OCI-LY1 (cell line): ENCODE data around the gene ANK3.

Experiments used
- H2AFZ ChIP-seq: fragments of 200-600 bp; sonication (generic), shearing (Covaris generic); 2 replicates; pipeline ENCODE4 v1.6.0; 2014; ENCODE audit warnings: antibody characterized with exemption, mild to moderate bottlenecking, low read length
- H3F3A ChIP-seq: fragments of 200-600 bp; sonication (generic), shearing (Covaris generic); 2 replicates; pipeline ENCODE4 v1.6.0; 2014; ENCODE audit warnings: mild to moderate bottlenecking, antibody characterized with exemption, low read length, moderate library complexity; ENCODE audit not compliant: insufficient read depth
- H3K27ac ChIP-seq: fragments of 200-600 bp; sonication (generic); 2 replicates; pipeline ENCODE4 v1.5.1; 2014; ENCODE audit warnings: low read length, mixed run types, mild to moderate bottlenecking, low read depth; ENCODE audit not compliant: poor library complexity, severe bottlenecking
- H3K27me3 ChIP-seq: fragments of 200-600 bp; sonication (generic); 2 replicates; pipeline ENCODE4 v1.6.0; 2014; ENCODE audit warnings: antibody characterized with exemption, mild to moderate bottlenecking, low read length, moderate library complexity; ENCODE audit not compliant: insufficient read depth
- H3K36me3 ChIP-seq: fragments of 200-600 bp; sonication (generic); 2 replicates; pipeline ENCODE4 v1.6.1; 2014; ENCODE audit warnings: mild to moderate bottlenecking, antibody characterized with exemption, low read length, moderate library complexity, mixed read lengths; ENCODE audit not compliant: insufficient read depth
- H3K4me1 ChIP-seq: fragments of 200-600 bp; sonication (generic); 2 replicates; pipeline ENCODE4 v1.5.1; 2014; ENCODE audit warnings: mild to moderate bottlenecking, low read length, moderate library complexity; ENCODE audit not compliant: insufficient read depth, severe bottlenecking
- H3K4me2 ChIP-seq: fragments of 200-600 bp; sonication (generic), shearing (Covaris generic); 2 replicates; pipeline ENCODE4 v1.6.1; 2014; ENCODE audit warnings: low read length
- H3K4me3 ChIP-seq: fragments of 200-600 bp; sonication (generic); 2 replicates; pipeline ENCODE4 v1.5.1; 2014; ENCODE audit warnings: low read length, low read depth, mild to moderate bottlenecking, mixed read lengths; ENCODE audit not compliant: poor library complexity, severe bottlenecking
- H3K79me2 ChIP-seq: fragments of 200-600 bp; shearing (Covaris generic); 2 replicates; pipeline ENCODE4 v1.6.1; 2016; ENCODE audit warnings: mixed run types, low read length, mixed read lengths; ENCODE audit not compliant: insufficient read depth
- H3K9ac ChIP-seq: fragments of 200-600 bp; sonication (generic), shearing (Covaris generic); 2 replicates; pipeline ENCODE4 v1.6.1; 2014; ENCODE audit warnings: mild to moderate bottlenecking, low read length, mixed read lengths
- H3K9me2 ChIP-seq: fragments of 200-600 bp; sonication (generic), shearing (Covaris generic); 2 replicates; pipeline ENCODE4 v1.6.1; 2014; ENCODE audit warnings: low read depth, mild to moderate bottlenecking, low read length, mixed read lengths
- H3K9me3 ChIP-seq: fragments of 200-600 bp; shearing (Covaris generic); 2 replicates; pipeline ENCODE4 v1.6.1; 2014; ENCODE audit warnings: low read length, mixed read lengths
- H4K20me1 ChIP-seq: fragments of 200-600 bp; sonication (generic), shearing (Covaris generic); 2 replicates; pipeline ENCODE4 v1.6.0; 2016; ENCODE audit warnings: mild to moderate bottlenecking, low read length; ENCODE audit not compliant: insufficient read depth
- EZH2 ChIP-seq: fragments of 200-600 bp; sonication (generic), shearing (Covaris generic); IDR thresholded peaks from 2 replicates; pipeline ENCODE4 v1.8.0; 2017; ENCODE audit warnings: borderline replicate concordance, mixed run types, mild to moderate bottlenecking, antibody characterized with exemption, low read length, moderate library complexity, mixed read lengths
- TF ChIP-seq, protein P1 (sequence below): fragments of 200-600 bp; sonication (generic), shearing (Covaris generic); IDR thresholded peaks from 2 replicates; pipeline ENCODE4 v1.5.1; 2017; ENCODE audit warnings: mild to moderate bottlenecking, antibody characterized with exemption, low read length, moderate library complexity, mixed read lengths

Gene ANK3

GRCh38 chr10:60347270-60347669 is 42.4 kb downstream of the ANK3 start:
- Histone ChIP-seq H3K4me2 (peak overlapping the region; percentile 20; the same call in 1 of the 2 replicates), H2AFZ (no peak overlapping the region), H3K9ac (no peak overlapping the region; the same call in 1 of the 2 replicates), H3K27me3 (no peaks in the 10 kb centered on the region), H3K9me3 (no peaks in the 10 kb centered on the region), H3F3A (no peaks in the 10 kb centered on the region), H3K79me2 (peaks cover 33% of the 10 kb centered on the region; the same call in 1 of the 2 replicates), H3K4me1 (peaks cover 100% of the 10 kb centered on the region), H4K20me1 (no peaks in the 10 kb centered on the region), H3K36me3 (no peaks in the 10 kb centered on the region), H3K9me2 (no peaks in the 10 kb centered on the region), H3K4me3 (no peak overlapping the region), H3K27ac (peak overlapping the region; percentile 96)
- TF ChIP-seq EZH2 = no peak
- TF ChIP-seq, protein P1, sequence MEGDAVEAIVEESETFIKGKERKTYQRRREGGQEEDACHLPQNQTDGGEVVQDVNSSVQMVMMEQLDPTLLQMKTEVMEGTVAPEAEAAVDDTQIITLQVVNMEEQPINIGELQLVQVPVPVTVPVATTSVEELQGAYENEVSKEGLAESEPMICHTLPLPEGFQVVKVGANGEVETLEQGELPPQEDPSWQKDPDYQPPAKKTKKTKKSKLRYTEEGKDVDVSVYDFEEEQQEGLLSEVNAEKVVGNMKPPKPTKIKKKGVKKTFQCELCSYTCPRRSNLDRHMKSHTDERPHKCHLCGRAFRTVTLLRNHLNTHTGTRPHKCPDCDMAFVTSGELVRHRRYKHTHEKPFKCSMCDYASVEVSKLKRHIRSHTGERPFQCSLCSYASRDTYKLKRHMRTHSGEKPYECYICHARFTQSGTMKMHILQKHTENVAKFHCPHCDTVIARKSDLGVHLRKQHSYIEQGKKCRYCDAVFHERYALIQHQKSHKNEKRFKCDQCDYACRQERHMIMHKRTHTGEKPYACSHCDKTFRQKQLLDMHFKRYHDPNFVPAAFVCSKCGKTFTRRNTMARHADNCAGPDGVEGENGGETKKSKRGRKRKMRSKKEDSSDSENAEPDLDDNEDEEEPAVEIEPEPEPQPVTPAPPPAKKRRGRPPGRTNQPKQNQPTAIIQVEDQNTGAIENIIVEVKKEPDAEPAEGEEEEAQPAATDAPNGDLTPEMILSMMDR = no peak

DNA sequence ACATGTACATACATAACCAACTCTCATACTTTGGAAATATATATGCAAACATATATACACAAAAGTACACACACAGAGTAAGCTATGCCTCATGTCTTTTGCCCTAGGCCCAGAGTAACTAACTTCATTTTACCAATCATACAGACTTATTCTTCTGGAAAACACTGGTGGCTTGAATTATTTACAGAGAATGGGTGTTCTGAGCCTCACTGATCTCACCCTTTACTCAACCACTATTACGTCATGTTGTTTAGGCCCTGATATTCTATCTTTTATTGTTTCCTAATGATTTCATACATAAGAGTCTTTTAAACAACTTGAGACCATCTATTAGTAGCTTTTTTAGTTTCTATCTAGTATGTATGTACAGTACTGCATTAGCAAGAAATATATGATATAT is 43.0 kb downstream of the ANK3 start:
- Histone ChIP-seq H3K36me3 (no peaks in the 10 kb centered on the region), H3K27ac (peak overlapping the region; percentile 96), H2AFZ (no peak overlapping the region), H3K27me3 (no peaks in the 10 kb centered on the region), H3K9ac (no peak overlapping the region), H3K4me2 (peak overlapping the region; percentile 13; the same call in 1 of the 2 replicates), H3K4me1 (peaks cover 100% of the 10 kb centered on the region), H3K4me3 (no peak overlapping the region), H3K9me3 (no peaks in the 10 kb centered on the region), H3K9me2 (no peaks in the 10 kb centered on the region), H3K79me2 (peaks cover 38% of the 10 kb centered on the region; the same call in 1 of the 2 replicates), H4K20me1 (no peaks in the 10 kb centered on the region), H3F3A (no peaks in the 10 kb centered on the region)
- TF ChIP-seq, protein P1 = no peak
- no peak for TF ChIP-seq EZH2

DNA sequence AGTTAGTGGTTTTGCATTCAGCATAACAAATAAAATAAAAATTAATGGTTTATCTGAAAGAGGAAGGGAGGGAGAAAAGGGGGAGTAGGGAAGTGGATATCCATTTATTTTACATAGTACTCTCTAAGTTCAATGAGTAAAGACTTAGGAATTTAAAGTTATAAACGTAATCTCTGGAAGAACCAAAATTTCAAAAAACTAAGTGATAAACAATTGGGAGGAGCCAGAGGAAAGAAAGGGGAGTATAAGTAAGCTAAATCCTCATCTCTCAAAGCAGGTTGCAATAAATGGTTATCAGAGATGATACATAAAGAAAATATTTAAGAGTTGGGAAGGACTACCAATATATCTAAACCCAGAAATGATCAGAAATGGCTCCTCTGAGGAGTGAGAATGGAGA is 46.4 kb downstream of the ANK3 start:
- no peak for TF ChIP-seq EZH2
- TF ChIP-seq, protein P1 = no peak
- Histone ChIP-seq H3K9ac (no peak overlapping the region), H3K36me3 (no peaks in the 10 kb centered on the region), H3K4me2 (no peak overlapping the region), H3K4me3 (no peak overlapping the region), H3K27me3 (no peaks in the 10 kb centered on the region), H2AFZ (no peak overlapping the region), H4K20me1 (no peaks in the 10 kb centered on the region), H3K9me2 (no peaks in the 10 kb centered on the region), H3F3A (no peaks in the 10 kb centered on the region), H3K27ac (peak overlapping the region; percentile 56), H3K9me3 (no peaks in the 10 kb centered on the region), H3K4me1 (peaks cover 100% of the 10 kb centered on the region), H3K79me2 (peaks cover 23% of the 10 kb centered on the region; the same call in 1 of the 2 replicates)
